DMS153 (cell line): ENCODE results near the gene RIMBP2.

ENCODE experiments used
- DNase-seq: peaks from one replicate; lab custom pipeline; 2025; lab: John Stamatoyannopoulos, UW

Gene RIMBP2

DNA sequence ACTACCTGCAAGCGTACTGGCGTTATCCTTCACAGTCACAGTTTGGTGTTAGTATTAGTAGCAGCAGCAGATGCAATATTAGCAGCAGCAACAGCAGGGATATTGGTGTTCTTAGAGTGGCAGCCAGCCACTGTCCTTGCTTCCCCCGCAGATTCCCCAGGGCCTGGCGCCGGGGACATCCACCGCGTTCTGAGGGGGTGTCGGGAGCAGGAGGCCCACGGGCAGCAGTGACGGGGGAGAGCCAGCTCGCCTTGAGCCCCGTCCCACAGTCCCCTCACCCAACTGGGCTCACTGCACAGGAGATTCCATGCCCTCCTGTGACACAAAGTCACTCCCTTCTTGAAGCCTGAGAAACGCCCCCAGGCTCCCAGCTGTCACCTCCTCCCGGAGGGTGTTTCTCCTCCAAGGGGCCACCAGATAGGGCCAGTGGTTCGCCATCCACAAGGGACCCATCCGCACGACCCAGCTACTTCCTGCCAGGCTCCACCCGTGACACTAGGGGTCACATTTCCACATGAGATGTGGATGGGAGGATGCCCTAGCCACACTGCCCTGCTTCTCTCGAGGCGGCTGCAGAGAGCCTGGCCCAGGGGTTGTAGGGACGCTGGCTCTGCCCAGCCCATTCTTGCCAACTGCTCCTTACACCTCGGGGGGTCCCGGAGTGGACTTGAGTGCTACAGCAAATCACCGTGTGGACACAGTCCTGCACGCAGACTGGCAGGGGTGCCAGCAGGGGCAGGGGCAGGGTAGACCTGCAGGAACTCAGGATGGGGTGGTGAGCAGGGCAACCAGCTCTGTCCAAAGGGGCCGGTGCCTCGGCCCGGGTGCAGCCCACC, 255.3 kb downstream of the RIMBP2 start:
- DNase-seq = no peak

DNA sequence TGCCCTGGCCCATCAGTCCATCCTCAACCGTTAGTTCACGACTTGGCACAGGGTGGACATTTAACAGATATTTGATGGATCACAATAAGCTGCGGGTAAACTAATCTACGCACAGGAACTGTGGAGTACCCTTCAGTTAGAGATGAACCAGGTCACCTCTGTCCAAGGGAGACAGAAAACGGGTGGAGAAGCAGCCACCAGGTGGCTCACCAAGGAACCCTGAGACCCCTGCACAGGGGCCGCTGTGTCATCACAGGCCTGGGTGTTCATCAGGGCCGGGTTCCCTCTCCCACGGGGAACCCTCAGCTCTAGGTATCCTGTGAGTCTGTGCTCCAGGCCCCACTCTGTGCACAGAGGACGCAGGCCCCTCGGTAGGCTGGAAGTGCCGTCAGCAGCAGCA, 256.2 kb downstream of the RIMBP2 start:
- no peak for DNase-seq

DNA sequence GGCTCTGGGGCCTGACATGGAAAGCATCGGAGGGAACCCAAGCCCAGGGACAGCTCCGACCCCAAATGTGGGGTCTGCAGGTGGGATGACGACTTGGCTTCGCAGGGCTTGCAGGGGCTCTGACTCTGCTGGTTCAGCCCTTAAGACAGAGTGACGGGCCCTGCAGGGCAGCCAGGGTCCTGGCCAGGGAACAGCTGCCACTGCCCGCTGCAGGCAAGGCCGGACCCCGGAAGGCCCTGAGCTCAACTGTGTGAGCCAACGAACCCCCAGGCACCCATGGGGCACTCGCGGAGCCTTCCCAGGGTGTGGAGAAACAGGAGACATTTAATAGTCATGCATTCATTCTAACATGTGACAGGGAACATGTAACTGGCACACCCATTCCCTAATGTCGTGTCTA, 257.8 kb downstream of the RIMBP2 start:
- DNase-seq = no peak

DNA sequence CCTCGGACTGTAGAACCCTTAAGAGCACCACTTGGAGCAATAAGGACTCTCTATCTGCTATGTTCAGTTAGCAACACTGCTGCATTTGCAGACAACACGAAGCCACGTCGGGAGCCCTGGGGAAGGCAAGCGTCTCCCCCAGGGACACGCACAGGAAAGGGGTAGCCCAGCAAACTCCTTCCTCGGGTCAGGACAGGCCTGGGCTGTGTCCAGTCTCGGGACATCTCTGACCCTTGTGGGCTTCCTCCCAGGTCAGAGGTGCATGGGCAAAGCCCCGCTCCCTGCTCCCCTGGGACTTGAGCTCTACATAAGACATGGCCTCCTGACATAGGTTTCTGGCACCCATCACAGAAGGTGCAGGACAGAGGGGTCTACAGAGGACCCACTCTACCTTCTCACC, 258.9 kb downstream of the RIMBP2 start:
- DNase-seq = no peak

DNA sequence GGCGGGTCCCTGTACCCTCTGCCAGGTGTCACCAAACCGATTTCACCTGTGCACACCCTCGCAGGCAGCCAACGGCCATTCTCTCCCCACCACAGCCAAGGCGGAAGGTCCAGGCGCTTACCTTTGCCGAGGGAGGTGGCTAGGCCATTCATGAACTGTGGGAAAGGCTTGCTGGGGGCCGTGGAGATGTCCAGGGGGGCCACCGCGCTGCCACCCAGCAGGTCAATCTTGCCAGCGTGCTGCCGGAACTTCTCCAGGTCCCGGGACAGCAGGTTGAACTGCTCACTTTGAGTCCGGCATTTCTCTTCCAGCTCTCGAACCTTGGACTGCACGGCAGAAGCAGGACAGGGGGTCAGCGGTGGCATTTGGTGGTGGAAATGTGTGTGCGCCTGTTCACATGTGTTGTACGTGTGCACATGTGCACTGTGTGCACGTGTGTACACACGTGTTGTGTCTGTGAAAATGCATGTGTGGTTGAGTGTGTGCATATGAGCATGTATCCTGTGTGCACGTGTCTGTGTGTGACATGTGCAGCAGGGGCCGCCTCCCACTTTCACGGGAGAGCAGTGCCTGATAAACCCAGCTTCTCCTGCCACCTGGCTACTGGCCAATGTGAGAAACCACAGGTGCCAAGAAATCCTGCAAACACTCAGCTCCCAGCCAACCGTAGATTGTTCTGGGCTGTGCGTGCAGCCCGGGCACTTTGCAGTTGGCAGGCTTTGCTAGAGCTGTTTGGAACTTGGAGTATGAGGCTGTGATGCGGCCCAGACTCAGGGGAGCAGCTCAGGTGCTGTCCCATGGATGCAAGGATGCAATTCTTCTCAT, 259.5 kb downstream of the RIMBP2 start:
- DNase-seq = no peak

DNA sequence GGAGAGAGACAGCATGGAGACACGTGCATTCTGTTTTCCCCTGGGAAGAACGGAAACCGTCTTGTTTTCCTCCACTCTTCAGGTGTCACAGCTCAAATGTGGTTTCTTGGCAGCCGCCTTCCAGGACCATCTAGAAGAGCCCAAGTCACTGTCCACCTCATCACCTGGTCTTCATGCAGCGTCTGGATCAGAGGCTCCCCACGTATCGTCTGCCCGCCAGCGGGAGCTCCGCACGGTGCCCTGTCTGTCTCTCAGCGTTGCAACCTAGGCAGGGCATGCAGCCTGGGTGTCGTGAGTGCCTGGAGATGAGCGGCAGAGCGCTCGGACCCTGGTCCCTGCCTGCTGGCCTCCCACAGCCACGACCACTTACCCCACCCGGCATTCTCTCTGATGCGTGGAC, 260.9 kb downstream of the RIMBP2 start:
- DNase-seq = no peak

DNA sequence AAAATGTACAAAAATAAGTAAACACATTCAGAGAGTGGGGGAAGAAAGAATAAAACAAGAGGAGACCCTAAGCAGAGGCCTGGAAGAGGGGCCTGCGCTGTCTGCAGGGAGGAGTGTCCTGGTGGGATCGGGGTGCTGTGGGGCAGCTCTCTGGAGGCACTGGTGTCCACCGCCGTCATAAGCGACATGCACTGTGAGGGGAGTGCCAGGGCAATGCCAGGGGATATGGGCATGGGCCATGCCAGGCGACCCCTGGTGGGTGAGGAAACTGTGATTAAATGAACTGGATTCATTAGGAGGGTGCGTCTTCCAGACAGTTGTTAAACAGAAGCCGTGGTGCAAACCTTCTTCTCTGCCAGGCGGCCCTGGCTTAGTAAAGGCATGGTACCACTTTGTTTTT, 261.8 kb downstream of the RIMBP2 start:
- DNase-seq = no peak

DNA sequence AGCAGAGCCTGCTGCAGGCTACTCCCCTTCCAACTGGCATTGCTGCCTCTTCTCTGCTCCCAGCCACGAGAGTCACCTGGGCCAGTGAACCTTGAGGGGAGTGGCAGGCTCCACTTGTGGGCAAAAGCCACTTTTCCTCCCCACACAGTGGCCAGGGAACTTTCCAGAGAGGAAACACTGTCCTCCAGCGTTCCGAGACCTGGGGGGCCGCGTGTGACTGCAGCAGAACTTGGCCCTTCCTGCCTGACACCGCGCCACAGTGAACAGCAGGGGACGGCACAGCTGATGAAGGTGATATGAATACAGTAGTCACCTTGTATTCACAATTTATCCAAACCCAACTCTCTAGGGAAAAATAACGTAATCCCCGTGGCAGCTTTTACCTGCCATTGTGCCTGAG, 263.6 kb downstream of the RIMBP2 start:
- DNase-seq = no peak

DNA sequence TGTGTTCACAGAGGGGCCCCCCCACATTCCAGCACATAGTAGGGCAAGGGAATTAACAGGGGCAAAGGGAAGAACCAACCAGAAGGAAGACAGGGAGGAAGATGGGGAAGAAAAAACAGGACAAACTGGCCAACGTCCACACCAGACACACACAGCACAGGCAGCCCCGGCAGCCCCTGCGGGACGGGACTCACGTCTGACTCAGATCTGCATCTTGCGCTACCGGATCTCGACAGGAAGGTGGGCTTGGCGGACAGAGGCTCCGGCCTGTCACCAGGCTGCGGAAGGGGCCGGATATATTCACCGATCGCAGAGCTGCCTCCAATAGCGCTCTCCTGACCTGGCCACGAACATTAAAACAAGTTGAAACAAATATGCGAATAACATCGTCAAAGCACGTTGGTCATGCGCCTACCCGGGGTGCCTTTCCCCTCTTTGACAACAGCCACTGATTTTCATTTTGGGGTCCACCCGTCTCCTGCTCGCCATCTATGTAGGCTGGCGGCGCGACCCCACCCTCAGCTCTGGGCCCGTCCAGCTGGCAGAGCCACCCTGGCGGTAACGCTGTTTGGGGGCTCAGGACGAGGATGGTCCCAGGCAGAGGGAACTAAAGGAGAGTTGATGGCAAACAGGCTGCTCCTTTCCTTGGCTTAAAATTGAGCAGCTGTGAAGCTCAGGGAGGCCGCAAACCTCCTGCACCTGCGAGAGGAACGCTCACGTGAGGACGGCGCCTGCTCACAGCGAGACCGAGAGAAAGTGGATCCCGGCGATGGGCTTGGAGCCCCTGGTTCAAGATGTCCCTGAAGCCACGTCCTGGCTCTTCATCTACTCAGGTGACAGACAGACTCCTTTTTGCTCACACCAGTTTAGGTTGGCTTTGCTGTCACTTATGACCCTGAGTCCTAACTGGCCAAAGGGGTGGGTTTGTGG, 264.8 kb downstream of the RIMBP2 start:
- DNase-seq = no peak

DNA sequence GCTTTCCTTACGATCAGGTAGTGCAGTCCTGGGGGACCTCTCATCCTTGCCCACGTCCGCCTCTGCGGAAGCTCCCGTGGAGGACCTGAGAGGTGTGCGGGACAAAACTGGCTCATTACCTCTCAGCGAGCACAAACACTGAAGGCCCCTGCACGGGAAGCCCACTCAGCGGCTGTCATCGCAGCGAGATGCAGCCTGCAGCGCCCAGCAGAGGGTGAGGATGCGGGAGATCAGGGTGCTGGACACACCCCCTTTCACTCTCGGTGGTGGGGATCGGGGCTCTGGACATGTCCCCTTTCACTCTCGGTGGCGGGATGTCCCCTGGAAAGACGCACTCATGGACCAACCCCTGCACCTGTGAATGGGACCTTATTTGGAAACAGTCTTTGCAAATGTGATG, 266.8 kb downstream of the RIMBP2 start:
- DNase-seq = no peak

DNA sequence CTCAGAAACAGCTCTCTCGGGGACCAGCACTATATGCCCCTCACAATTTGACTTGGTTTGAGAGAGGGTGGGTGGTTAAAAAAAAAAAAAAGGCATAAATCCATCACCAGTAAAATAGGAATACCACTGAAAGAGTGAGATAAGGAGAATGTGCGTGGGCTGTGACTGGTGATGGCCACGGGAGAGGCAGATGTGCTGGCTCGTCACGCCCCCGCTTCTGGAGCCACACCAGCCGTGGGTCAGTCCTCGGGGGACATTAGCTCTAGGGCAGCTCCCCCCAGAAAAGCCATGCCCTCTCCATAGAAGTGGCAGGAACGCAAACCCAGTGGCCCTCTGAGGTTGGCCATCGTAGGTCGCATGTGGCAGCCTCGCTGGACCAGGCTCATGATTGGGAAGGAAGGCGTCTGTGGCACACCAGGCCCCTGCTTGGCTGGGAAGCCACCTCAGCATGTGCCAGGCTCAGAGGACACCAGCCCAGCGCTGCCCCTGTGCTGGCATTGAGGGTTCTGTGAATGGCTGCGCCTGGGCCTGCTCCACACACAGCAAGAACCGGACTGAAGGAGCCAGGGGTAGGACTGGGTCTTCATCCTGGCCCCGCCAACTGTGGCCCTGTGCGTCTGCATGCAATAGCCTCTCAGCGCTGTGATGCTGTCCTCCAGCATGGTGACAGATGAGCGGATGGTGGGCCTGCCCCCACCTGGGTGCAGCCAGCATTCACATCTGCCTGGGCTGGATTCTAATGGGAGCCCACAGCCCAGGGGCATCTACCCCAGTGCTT, 267.9 kb downstream of the RIMBP2 start:
- no peak for DNase-seq

DNA sequence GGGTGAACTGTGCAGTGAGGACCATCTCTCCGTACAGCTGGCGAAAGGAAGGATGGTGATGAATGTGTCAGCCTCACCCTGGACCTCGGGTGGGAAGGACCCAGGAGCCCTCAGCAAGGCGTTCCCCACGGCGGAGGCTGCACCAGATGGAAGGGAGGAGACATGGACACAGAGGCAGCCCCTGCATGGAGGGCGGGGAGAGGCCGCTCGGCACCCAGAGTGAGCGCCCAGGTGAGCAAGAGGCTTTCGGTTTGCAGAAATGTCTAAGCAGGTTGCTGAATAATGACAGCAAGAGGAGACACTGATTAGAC, 268.5 kb downstream of the RIMBP2 start:
- no peak for DNase-seq

DNA sequence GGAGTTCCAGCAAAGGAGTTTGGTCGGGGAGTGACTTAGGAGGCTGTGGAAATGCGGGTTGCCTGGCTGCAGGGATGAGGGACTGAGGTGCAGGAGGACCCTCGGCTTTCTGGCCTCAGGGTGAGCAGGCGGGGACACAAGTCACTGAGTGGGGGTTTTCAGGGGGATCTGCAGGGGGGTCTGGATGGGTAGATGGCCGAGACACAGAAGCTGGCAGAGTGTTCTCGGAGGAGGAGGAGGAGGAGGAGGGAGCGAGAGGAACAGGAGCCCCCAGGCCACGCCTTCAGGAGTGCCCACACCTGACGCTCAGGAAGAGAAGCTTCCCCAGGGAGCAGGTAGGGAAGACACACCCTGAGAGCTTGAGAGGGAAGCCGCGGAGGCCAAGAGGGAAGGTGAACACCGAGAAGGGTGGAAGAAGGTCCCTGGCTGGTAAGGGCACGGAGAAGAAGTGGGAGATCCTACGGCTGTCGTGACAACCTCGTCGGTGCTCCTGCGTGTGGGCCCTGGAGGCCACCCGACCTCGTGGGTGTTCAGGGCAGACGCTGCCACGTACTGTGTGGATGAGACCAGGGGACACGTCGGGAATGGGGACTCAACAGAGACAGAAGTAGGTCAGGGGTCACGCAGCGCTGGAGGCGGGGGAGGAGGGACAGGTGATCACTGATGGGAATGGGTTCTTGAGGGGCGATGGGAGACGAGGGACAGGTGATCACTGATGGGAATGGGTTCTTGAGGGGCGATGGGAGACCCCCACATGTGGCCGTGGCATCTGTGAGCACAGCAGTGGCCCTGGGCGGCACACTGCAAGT, 269.0 kb downstream of the RIMBP2 start:
- no peak for DNase-seq

DNA sequence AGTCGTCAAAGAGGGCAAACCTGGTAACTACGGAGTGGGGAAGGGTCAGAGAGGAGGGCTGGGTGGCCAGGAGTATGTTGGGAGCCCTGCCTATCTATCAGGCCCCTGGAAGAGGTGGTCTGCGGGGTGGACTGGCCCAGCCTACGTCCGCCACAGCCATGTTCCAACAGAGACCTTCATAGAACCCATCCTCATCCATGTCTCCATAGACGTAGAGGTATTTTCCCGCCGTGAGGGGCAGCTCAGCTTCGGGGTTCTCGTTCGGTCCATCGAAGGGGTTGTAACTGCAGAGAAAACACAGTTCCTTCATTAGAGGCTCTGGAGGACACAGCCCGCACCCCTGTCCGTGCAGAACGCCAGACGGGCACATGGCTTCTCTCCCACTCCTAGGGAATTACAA, 271.1 kb downstream of the RIMBP2 start:
- DNase-seq = no peak

DNA sequence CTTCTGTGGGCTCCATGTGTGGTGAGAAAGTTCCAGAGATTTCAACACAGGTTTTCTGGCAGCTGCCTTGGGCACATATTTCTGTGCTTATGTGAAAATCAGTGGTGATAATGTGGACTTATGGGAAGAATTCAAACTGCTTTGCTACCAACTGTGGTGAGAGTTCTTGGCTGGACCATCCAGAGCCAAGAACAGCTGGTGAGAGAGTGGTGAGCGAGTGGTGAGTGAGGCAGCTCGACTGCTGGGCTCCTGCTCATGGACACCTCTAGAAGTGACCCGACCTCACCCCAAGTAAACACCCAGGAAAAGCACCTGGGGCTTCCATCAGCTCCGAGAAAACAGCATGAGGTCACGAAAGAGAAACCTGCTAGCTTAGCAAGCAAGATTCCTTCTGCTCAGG, 272.0 kb downstream of the RIMBP2 start:
- DNase-seq = no peak

DNA sequence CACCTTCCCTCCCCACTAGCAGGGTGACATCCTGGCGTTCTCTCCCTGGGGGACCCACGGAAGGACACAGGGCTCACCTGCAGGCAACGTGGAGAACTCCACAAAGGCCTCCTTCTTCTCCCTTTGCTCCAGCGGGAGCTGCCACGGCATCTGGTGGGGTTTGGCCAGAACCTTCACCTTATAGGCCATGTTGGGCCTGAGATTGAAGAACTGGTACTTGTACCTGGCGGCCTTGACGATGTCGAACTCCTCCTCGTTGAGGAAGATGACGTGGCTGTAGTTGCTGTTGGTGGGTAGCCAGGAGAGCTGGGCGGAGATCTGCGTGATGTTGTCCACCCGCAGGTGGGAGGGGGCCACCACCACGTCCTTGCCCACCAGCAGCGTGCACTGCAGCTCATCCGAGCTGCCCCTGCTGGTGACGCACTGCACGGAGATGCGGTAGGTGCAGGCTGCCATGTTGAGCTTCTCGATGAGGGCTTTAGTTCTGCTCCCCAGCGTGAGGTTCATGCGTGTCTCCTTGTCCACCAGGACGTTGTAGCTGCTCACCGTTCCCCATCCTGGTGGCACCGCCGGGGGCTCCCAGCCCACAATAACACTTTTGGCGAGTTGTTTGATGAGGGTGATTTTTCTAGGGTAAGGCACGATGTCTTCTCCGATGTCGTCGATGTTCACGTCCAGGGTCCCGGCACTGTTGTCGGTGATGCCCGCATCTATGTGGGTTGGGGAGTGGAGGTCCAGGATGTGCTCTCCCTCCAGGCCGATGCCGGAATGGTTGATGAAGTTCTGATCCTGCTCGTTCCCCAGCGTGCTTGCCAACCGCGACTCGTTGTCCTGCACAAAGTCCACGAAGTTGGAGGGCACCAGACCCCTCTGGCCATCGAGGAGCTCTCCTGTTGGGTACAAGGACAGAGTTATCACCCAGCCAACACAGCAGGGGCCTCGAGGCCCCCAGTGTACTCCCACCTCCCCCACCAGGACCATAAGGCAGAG, 274.0 kb downstream of the RIMBP2 start:
- no peak for DNase-seq

DNA sequence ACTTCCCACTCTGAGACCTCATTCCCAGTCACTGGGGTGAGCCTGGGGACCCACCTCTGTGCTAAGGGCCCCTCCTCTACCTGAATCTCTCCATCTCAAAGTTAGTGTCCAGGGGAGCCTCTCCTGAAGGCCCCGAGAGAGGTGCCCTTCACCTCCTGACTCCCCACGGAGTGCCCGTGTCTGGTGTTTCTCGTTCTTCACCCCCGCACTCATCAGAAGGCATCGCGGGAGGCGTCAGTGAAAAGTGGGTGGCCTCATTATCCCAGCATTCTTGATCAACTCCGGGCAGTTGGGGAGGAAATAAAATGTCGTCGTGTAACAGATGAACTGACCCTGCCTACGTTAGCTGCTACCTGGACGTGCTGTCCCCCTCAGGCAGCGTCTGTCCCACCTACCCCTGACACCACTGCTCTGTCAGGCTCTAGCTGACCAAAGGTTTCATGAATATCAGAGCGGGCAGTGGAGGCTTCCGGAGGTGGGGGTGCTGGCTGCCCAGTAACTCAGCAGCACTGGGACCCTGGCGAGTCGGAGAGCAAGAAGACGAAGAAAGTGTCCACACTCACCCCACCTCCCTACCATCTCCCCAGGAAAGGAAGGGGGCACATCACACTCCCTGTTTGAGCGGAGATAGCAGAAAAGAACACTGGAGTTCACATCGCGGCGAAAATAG, 275.6 kb downstream of the RIMBP2 start:
- no peak for DNase-seq

DNA sequence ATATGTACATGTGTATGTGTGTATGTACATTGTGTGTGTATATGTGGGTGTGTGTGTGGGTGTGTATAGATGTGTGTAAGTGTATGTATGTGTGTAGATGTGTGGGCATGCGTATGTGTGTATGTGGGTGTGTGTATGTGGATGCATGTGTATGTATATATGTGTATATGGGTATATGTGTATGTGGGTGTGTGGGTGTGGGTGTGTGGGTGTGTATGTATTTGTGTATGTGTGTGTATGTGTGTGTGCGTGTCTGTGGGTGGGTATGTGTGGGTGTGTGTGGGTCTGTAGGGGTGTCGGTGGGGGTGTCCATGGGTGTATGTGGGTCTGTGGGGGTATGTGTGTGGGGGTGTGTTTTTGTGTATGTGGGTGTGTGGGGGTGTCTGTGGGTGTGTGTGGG, 276.8 kb downstream of the RIMBP2 start:
- no peak for DNase-seq

DNA sequence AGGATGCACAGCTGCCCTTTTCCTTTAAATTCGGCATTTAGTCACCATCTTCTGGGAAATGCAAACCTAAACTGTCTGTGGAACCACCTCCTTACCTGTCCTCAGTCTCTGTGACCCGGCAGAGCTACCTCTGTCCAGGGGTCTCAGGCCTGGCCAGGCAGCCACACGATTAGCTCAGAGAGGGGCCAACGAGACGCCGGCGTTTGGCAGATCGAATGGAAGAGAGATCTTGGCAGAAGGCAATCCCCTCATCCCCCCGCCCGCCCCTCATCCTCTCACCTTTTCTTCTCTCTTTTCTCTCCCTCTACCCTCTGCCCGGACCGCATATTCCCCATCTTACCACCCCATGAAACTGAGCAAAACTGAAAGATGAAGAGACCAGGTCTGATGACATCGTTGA, 277.4 kb downstream of the RIMBP2 start:
- DNase-seq = no peak
